B cell (primary cell): Measurements from ENCODE around the gene POTEF.
"Not testable (repeated sequence)": the region's sequence is repeated elsewhere in the genome, so short reads cannot be mapped to it uniquely, and the experiment has no call there.

Experiments
- EZH2 ChIP-seq: IDR thresholded peaks from 2 replicates; pipeline ENCODE4 v1.6.1; 2012; ENCODE audit warnings: borderline replicate concordance, low read depth, mild to moderate bottlenecking, moderate library complexity, low read length; ENCODE audit not compliant: insufficient read depth, poor library complexity, severe bottlenecking
- TF ChIP-seq, protein P1 (sequence below): fragments of 200-600 bp; IDR thresholded peaks from one replicate; pipeline ENCODE4 v1.8.0; 2022; ENCODE audit warnings: antibody characterized with exemption, mild to moderate bottlenecking

DNA sequence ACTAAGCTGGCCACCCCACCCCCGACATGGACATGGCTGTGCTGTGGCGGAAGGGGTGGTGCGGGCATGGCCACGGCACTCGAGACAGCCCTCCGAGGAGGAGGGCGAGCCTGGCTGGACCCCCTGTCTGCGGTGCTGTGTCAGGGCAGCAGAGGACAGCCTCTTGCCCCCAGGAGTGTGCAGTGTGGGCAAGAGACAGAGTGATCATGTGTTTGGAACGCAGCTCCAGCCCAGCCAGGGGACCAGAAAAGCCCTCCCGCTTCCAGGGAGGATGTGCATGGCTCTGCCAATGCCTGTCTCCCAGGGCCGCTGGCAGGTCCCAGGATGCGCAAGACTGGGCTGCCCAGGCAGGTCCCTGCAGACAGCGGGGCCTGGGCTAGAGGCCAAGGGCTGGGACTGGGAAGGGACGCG is 9.8 kb upstream of the POTEF start:
- TF ChIP-seq, protein P1, sequence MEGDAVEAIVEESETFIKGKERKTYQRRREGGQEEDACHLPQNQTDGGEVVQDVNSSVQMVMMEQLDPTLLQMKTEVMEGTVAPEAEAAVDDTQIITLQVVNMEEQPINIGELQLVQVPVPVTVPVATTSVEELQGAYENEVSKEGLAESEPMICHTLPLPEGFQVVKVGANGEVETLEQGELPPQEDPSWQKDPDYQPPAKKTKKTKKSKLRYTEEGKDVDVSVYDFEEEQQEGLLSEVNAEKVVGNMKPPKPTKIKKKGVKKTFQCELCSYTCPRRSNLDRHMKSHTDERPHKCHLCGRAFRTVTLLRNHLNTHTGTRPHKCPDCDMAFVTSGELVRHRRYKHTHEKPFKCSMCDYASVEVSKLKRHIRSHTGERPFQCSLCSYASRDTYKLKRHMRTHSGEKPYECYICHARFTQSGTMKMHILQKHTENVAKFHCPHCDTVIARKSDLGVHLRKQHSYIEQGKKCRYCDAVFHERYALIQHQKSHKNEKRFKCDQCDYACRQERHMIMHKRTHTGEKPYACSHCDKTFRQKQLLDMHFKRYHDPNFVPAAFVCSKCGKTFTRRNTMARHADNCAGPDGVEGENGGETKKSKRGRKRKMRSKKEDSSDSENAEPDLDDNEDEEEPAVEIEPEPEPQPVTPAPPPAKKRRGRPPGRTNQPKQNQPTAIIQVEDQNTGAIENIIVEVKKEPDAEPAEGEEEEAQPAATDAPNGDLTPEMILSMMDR: not testable (repeated sequence)
- TF ChIP-seq EZH2: not testable (repeated sequence)
